Sigmoid colon (tissue), 7 donors: ENCODE results near the gene ODAD4. TPM values are rescaled to one million over a fixed set of nuclear protein-coding genes. Genes with fewer than 3 reads are reported as not detected.

Experiments used
- DNase-seq: peaks from one replicate; pipeline ENCODE4 v3.0.0-alpha.2; 2019
- H3K27ac ChIP-seq, 4 donors: fragments of 200-600 bp; sonication (generic); one replicate each; pipeline ENCODE4 v1.5.1; 2016 to 2019; ENCODE audit warnings: mild to moderate bottlenecking in 1 of 4
- H3K27me3 ChIP-seq, 3 donors: fragments of 200-600 bp; sonication (generic); one replicate each; pipeline ENCODE4 v1.5.1; 2019; ENCODE audit warnings: mild to moderate bottlenecking in 1 of 3
- H3K36me3 ChIP-seq, 4 donors: fragments of 200-600 bp; sonication (generic); one replicate each; pipeline ENCODE4 v1.5.1; 2016 to 2019
- H3K4me1 ChIP-seq, 4 donors: fragments of 200-600 bp; sonication (generic); one replicate each; pipeline ENCODE4 v1.5.1; 2017 to 2019
- H3K4me3 ChIP-seq, 4 donors: fragments of 200-600 bp; sonication (generic); one replicate each; pipeline ENCODE4 v1.5.1; 2017 to 2019; ENCODE audit warnings: mild to moderate bottlenecking in 2 of 4, moderate library complexity in 1 of 4
- H3K9me3 ChIP-seq, 4 donors: fragments of 200-600 bp in 3 of 4; sonication (generic) in 3 of 4; one replicate each; pipeline versions ENCODE4 v1.5.1 to v1.6.1; 2013 to 2019
- CTCF ChIP-seq, 4 experiments: fragments of 450-650 bp in 3 of 4; fragments of 200-600 bp in 1 of 4; IDR thresholded peaks; one replicate each; pipeline ENCODE4 v1.5.1; 2016 to 2019; ENCODE audit warnings: antibody characterized with exemption in 4 of 4, mild to moderate bottlenecking in 3 of 4, moderate library complexity in 2 of 4
- EP300 ChIP-seq, 4 donors: sonication (generic); formaldehyde crosslinking; IDR thresholded peaks; one replicate each; pipeline ENCODE4 v1.6.1; 2017; ENCODE audit warnings: antibody characterized with exemption in 4 of 4
- POLR2A ChIP-seq, 2 donors: fragments of 450-650 bp; IDR thresholded peaks; one replicate each; pipeline ENCODE4 v1.6.1; 2016; ENCODE audit warnings: antibody characterized with exemption in 2 of 2, mild to moderate bottlenecking in 2 of 2, moderate library complexity in 2 of 2
- POLR2AphosphoS5 ChIP-seq, 4 donors: sonication (generic); formaldehyde crosslinking; IDR thresholded peaks; one replicate each; pipeline ENCODE4 v1.6.1; 2017; ENCODE audit warnings: antibody characterized with exemption in 4 of 4
- WGBS, 2 donors: extraction: QIAGEN DNeasy Blood & Tissue Kit; methylation state at CpG; one replicate each; pipeline ENCODE4 v1.1.7; 2013; 5-methylcytosine and 5-hydroxymethylcytosine counted together
- intact Hi-C: fragments of 100-400 bp; cut with DNase I; formaldehyde crosslinking; loops from one replicate; pipeline ENCODE4 v1.15.1; 2023
- polyA plus RNA-seq, 3 donors: library from polyadenylated mRNA; stranded (reverse); fragments of 200-250 nt; gene quantifications; one replicate each; pipeline ENCODE4 v1.2.3, GENCODE V29; 2013
- total RNA-seq, 4 donors: library from RNA; depleted of rRNA; stranded (reverse); fragments of >200 nt; gene quantifications; one replicate each; pipeline ENCODE4 v1.1.0, GENCODE V29; 2016
- donor health status: healthy with polysubstance abuse.
- donor health status: Bipolar disorder and iron deficiency.
- donor health status: healthy.

The ODAD4 gene
- total and polyA plus RNA-seq, 7 donors = 0.41 to 2.2 (median 1.6) TPM; not detected in 2

GRCh38 chr17:41959030-41959335 is 28.6 kb downstream of the ODAD4 start:
- no peak overlapping the region for H3K27ac ChIP-seq
- H3K27me3 ChIP-seq = no peaks in the 10 kb centered on the region
- DNase-seq = no peak
- 79 to 85% methylated on average over 2 of the region's 2 CpGs for WGBS, 2 donors
- TF ChIP-seq CTCF (IDR thresholded peaks at IDR 0.05) (no peak), EP300 (IDR thresholded peaks at IDR 0.05) (no peak), POLR2AphosphoS5 (IDR thresholded peaks at IDR 0.05) (no peak), POLR2A (IDR thresholded peaks at IDR 0.05) (no peak)
- H3K36me3 ChIP-seq = peaks cover 0 to 1% (median 0%) of the 10 kb centered on the region in 4 donors
- no peaks in the 10 kb centered on the region for H3K9me3 ChIP-seq
- peaks cover 0 to 7% (median 5%) of the 10 kb centered on the region in 4 donors for H3K4me1 ChIP-seq
- intact Hi-C loops = no loop called here
- H3K4me3 ChIP-seq = no peak overlapping the region

GRCh38 chr17:41959336-41960095 is 29.1 kb downstream of the ODAD4 start:
- TF ChIP-seq CTCF (IDR thresholded peaks at IDR 0.05) (no peak), POLR2A (IDR thresholded peaks at IDR 0.05) (no peak), POLR2AphosphoS5 (IDR thresholded peaks at IDR 0.05) (no peak), EP300 (IDR thresholded peaks at IDR 0.05) (no peak)
- intact Hi-C loops = loop anchor here (5.0 to 10.0 kb wide), 2 partner anchors 143 to 225 kb away; partner anchors contain the start of gene HAP1
- no peak overlapping the region for H3K4me3 ChIP-seq
- H3K27ac ChIP-seq = no peak overlapping the region
- no peak for DNase-seq
- no peaks in the 10 kb centered on the region for H3K9me3 ChIP-seq
- peaks cover 0 to 7% (median 5%) of the 10 kb centered on the region in 4 donors for H3K4me1 ChIP-seq
- no peaks in the 10 kb centered on the region for H3K27me3 ChIP-seq
- WGBS, 2 donors = 71 to 78% methylated on average over 17 of the region's 17 CpGs
- H3K36me3 ChIP-seq = no peaks in the 10 kb centered on the region

- no peak overlapping the region for H3K27ac ChIP-seq
- H3K4me3 ChIP-seq = no peak overlapping the region
- no peak for DNase-seq
- TF ChIP-seq CTCF (IDR thresholded peaks at IDR 0.05) = no peak
- TF ChIP-seq POLR2AphosphoS5 (IDR thresholded peaks at IDR 0.05) = no peak
- no peak for TF ChIP-seq POLR2A (IDR thresholded peaks at IDR 0.05)
- TF ChIP-seq EP300 (IDR thresholded peaks at IDR 0.05) = no peak
- intact Hi-C loops = loop anchor here (5.0 to 10.0 kb wide), 2 partner anchors 140 to 227 kb away; partner anchors contain the start of gene HAP1
- peaks cover 0 to 20% (median 16%) of the 10 kb centered on the region in 4 donors for H3K4me1 ChIP-seq
- H3K36me3 ChIP-seq = no peaks in the 10 kb centered on the region
- no peaks in the 10 kb centered on the region for H3K27me3 ChIP-seq
- no peaks in the 10 kb centered on the region for H3K9me3 ChIP-seq
- WGBS, 2 donors = 65 to 76% methylated on average over 5 of the region's 5 CpGs
Measured at GRCh38 chr17:41962111-41962510, 31.7 kb downstream of the ODAD4 start.

- peaks cover 0 to 28% (median 24%) of the 10 kb centered on the region in 4 donors for H3K4me1 ChIP-seq
- intact Hi-C loops = loop anchor here (5.0 to 10.0 kb wide), 2 partner anchors 139 to 228 kb away; partner anchors contain the start of gene HAP1
- TF ChIP-seq POLR2AphosphoS5 (IDR thresholded peaks at IDR 0.05) (no peak), CTCF (IDR thresholded peaks at IDR 0.05) (peak; percentile 79 to 93 (median 88))
- WGBS, 2 donors = 19 to 23% methylated on average over 9 of the region's 9 CpGs
- peaks cover 0 to under 1% (median 0%) of the 10 kb centered on the region in 4 donors for H3K36me3 ChIP-seq
- peak; percentile 90 for DNase-seq
- no peaks in the 10 kb centered on the region for H3K27me3 ChIP-seq
- no peaks in the 10 kb centered on the region for H3K9me3 ChIP-seq
- H3K27ac ChIP-seq = peak overlapping the region in 2 of 4 donors; percentile 31 to 36
- H3K4me3 ChIP-seq = no peak overlapping the region
Measured at GRCh38 chr17:41962768-41963434, 32.5 kb downstream of the ODAD4 start.
